OCI-LY3 (cell line): ENCODE results near the gene TACR1.

Experiments used
- CTCF ChIP-seq: fragments of 200-600, 300-600 bp; sonication (generic); IDR thresholded peaks from 2 replicates; pipeline ENCODE4 v1.5.1; 2014; ENCODE audit warnings: antibody characterized with exemption, low read length, low read depth
- EZH2phosphoT487 ChIP-seq: fragments of 200-600 bp; shearing (Covaris generic); IDR thresholded peaks from 2 replicates; pipeline ENCODE4 v1.6.1; 2018; ENCODE audit warnings: antibody characterized with exemption, mixed run types, low read depth

- no peak for TF ChIP-seq CTCF
- TF ChIP-seq EZH2phosphoT487: no peak
Observed at GRCh38 chr2:75237296-75237695, 38.0 kb upstream of the TACR1 start.
